Activated B cell treated with CpG ODN at 0.5 μM for 24 hours (primary cell): ENCODE measurements around the gene GARNL3. TPM values are rescaled to one million over a fixed set of nuclear protein-coding genes. Genes with fewer than 3 reads are reported as not detected.

ENCODE experiments used
- ATAC-seq: fragments of 200-7000 bp; cut with Tn5 transposase; one replicate; pipeline ENCODE4 v1.10.0; 2021; ENCODE audit warnings: low read depth, mild to moderate bottlenecking, moderate library complexity
- CTCF ChIA-PET: fragments of 350-600 bp; sonication (Branson Sonifier 250); formaldehyde crosslinking; loops from one replicate; lab custom pipeline; 2021; ENCODE audit warnings: antibody characterized with exemption; lab: Charles Lee
- POLR2A ChIA-PET: fragments of 350-600 bp; sonication (Branson Sonifier 250); formaldehyde crosslinking; loops from one replicate; lab custom pipeline; 2021; ENCODE audit warnings: antibody characterized with exemption; lab: Charles Lee
- DNase-seq: peaks from one replicate; pipeline ENCODE4 v3.0.0; 2022
- H3K27ac Mint-ChIP-seq: one replicate; pipeline ENCODE4 v1.8.0; 2020; ENCODE audit warnings: mixed read lengths
- H3K27me3 Mint-ChIP-seq: one replicate; pipeline ENCODE4 v1.8.0; 2021; ENCODE audit warnings: mixed read lengths
- H3K36me3 Mint-ChIP-seq: one replicate; pipeline ENCODE4 v1.8.0; 2021; ENCODE audit warnings: low read depth, mixed read lengths
- H3K4me1 Mint-ChIP-seq: one replicate; pipeline ENCODE4 v1.8.0; 2021; ENCODE audit warnings: mixed read lengths
- H3K4me3 Mint-ChIP-seq: one replicate; pipeline ENCODE4 v1.8.0; 2020; ENCODE audit warnings: mild to moderate bottlenecking, mixed read lengths
- H3K9me3 Mint-ChIP-seq: one replicate; pipeline ENCODE4 v1.8.0; 2020; ENCODE audit warnings: mixed read lengths
- CTCF ChIP-seq: fragments of 200-600 bp; IDR thresholded peaks from one replicate; pipeline ENCODE4 v1.8.0; 2022; ENCODE audit warnings: antibody characterized with exemption, mild to moderate bottlenecking
- intact Hi-C: fragments of 100-400 bp; cut with micrococcal nuclease; formaldehyde crosslinking; loops from one replicate; pipeline ENCODE4 v1.15.1; 2024
- total RNA-seq: library from RNA; stranded (reverse); gene quantifications from 2 replicates; pipeline ENCODE4 v1.2.3, GENCODE V29; 2022

The GARNL3 gene
- total RNA-seq, 1 donor from 2014 or later: 10.4 TPM

- CTCF ChIA-PET: interaction anchor here (0.9 kb wide), 1 partner anchor 18 kb away, joined by 3 read pairs; no protein-coding TSS in a partner anchor
- no peak for ATAC-seq
- DNase-seq: no peak
- intact Hi-C loops: no loop called here
- Mint-ChIP-seq H3K27me3 (no peaks in the 10 kb centered on the region), H3K4me1 (no peaks in the 10 kb centered on the region), H3K36me3 (peaks cover 86% of the 10 kb centered on the region), H3K27ac (no peak overlapping the region), H3K4me3 (no peak overlapping the region), H3K9me3 (no peaks in the 10 kb centered on the region)
- TF ChIP-seq CTCF: no peak
- POLR2A ChIA-PET: interaction anchor here (0.5 to 3.9 kb wide), 2 partner anchors 8 to 13 kb away, joined by 3 to 13 read pairs; partner anchors contain the start of genes LRSAM1 and RPL12
These were observed 173.1 kb downstream of the GARNL3 start for GRCh38 chr9:127437497-127438264.

- intact Hi-C loops: no loop called here
- no peak for DNase-seq
- Mint-ChIP-seq H3K9me3 (no peaks in the 10 kb centered on the region), H3K36me3 (peaks cover 83% of the 10 kb centered on the region), H3K27ac (no peak overlapping the region), H3K4me3 (no peak overlapping the region), H3K4me1 (no peaks in the 10 kb centered on the region), H3K27me3 (no peaks in the 10 kb centered on the region)
- ChIA-PET CTCF (interaction anchor here (0.9 kb wide), 1 partner anchor 17 kb away, joined by 3 read pairs; no protein-coding TSS in a partner anchor), POLR2A (interaction anchor here (0.5 to 3.9 kb wide), 2 partner anchors 9 to 12 kb away, joined by 3 to 13 read pairs; partner anchors contain the start of genes LRSAM1 and RPL12)
- no peak for ATAC-seq
- TF ChIP-seq CTCF: no peak
These were observed 173.8 kb downstream of the GARNL3 start for GRCh38 chr9:127438394-127438793.

Other genes starting within 250 kb of the GARNL3 start
- gene ANGPTL2, start 142.1 kb upstream of the GARNL3 start, total RNA-seq: not detected in 2 replicates
- gene SLC2A8, start 132.4 kb downstream of the GARNL3 start, total RNA-seq: 13.4 and 17.1 TPM in 2 replicates
- 13.5 and 14.0 TPM in 2 replicates for gene ZNF79, start 159.6 kb downstream of the GARNL3 start, total RNA-seq
- 2,278 and 2,307 TPM in 2 replicates for gene RPL12, start 186.6 kb downstream of the GARNL3 start, total RNA-seq
- 19.4 and 23.9 TPM in 2 replicates for gene LRSAM1, start 186.7 kb downstream of the GARNL3 start, total RNA-seq